ENCODE results near the gene PYGB.

PYGB gene

DNA sequence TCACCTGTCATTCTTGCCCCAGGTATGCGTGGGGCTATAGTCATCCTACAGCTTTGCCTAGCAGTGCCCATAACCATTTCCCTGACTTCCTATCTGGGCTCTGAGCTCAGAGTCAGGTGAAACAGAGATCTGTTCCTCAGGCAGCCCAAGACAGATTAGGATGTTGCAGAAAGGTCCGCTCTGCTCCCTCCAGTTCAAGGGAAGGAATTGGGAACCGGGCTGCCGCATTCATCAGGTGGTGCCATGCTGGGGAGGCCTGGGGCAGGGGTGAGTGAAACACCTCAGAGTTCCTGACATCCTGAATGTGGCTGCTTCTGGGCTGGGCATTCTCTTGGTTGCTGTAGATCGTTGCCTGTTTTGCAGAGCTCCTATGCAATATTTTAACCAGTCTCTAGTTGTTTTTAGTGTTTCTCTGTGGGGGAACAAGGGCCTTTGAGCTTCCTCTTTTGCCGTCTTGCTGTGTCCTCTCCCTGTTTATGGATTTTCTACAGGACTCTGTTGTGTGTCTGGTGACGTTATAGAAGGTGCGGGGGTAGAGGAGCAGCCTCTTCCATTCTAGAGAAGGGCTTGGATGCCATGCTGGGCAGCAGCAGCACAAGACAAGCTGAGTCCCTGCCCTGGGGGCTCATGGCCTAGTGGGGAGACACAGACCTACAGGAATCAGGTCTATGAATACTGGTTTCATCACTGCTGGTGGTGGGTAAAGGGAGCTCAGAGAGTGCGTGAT, 43.2 kb upstream of the PYGB start:
- no peak for ATAC-seq
- TF ChIP-seq OSR1 (CRISPR knock-in tag; IDR thresholded peaks at IDR 0.05) (no peak), ZC3H10 (CRISPR knock-in tag; IDR thresholded peaks at IDR 0.05) (no peak), ARNTL (CRISPR knock-in tag; IDR thresholded peaks at IDR 0.05; ENCODE audit: borderline replicate concordance, low read depth) (no peak), GLIS3 (CRISPR knock-in tag; IDR thresholded peaks at IDR 0.05) (no peak), ZNF70 (CRISPR knock-in tag; IDR thresholded peaks at IDR 0.05) (no peak), ESRRG (CRISPR knock-in tag; IDR thresholded peaks at IDR 0.05) (no peak), PPARA (CRISPR knock-in tag; IDR thresholded peaks at IDR 0.05; ENCODE audit: borderline replicate concordance) (no peak)
- TF ChIP-seq, protein P1, sequence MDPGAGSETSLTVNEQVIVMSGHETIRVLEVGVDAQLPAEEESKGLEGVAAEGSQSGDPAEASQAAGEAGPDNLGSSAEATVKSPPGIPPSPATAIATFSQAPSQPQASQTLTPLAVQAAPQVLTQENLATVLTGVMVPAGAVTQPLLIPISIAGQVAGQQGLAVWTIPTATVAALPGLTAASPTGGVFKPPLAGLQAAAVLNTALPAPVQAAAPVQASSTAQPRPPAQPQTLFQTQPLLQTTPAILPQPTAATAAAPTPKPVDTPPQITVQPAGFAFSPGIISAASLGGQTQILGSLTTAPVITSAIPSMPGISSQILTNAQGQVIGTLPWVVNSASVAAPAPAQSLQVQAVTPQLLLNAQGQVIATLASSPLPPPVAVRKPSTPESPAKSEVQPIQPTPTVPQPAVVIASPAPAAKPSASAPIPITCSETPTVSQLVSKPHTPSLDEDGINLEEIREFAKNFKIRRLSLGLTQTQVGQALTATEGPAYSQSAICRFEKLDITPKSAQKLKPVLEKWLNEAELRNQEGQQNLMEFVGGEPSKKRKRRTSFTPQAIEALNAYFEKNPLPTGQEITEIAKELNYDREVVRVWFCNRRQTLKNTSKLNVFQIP (CRISPR knock-in tag; IDR thresholded peaks at IDR 0.05; ENCODE audit: borderline replicate concordance, low read depth): no peak
- TF ChIP-seq, protein P2, sequence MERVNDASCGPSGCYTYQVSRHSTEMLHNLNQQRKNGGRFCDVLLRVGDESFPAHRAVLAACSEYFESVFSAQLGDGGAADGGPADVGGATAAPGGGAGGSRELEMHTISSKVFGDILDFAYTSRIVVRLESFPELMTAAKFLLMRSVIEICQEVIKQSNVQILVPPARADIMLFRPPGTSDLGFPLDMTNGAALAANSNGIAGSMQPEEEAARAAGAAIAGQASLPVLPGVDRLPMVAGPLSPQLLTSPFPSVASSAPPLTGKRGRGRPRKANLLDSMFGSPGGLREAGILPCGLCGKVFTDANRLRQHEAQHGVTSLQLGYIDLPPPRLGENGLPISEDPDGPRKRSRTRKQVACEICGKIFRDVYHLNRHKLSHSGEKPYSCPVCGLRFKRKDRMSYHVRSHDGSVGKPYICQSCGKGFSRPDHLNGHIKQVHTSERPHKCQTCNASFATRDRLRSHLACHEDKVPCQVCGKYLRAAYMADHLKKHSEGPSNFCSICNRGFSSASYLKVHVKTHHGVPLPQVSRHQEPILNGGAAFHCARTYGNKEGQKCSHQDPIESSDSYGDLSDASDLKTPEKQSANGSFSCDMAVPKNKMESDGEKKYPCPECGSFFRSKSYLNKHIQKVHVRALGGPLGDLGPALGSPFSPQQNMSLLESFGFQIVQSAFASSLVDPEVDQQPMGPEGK (CRISPR knock-in tag; IDR thresholded peaks at IDR 0.05; ENCODE audit: borderline replicate concordance): no peak

DNA sequence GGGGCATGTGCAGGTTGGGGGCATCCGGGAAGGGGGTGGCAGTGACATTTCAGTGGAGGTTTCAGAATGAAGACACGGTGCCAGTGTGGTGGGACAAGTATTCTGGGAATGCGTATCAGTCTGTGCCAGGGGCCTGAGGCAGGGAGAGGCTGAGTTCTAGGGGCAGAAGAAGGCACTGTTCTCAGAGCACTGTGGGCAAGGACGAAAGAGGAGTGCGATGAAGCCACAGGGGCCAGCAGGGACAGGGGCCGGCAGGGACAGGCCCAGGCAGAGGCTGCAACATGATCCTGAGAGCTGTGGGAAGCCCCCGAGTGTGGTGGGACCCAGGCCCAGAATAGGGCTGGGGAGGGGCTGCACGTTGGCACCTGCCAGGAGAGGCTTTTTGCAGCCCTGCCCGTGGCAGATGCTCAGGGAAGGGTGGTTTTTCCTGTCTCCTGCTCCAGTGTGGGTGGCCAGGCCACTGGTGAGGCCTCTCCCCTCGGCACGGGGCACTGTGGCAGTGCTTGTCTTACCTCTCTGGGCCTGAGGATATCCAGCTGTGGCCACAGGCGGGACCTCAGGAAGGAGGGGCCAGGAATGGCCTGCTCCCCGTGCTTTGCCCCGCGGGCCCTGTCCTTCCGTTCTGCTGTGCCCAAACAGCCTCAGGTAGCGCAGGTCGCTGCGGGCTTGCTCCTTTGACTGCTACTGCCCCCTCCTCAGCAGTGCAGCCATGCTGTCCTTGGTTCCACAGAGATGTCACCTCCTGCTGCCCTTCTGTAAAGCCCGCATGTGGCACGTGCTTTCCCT, 42.4 kb upstream of the PYGB start:
- TF ChIP-seq GLIS3 (CRISPR knock-in tag; IDR thresholded peaks at IDR 0.05) (no peak), ISL1 (CRISPR knock-in tag; IDR thresholded peaks at IDR 0.05) (no peak), RARB (CRISPR knock-in tag; IDR thresholded peaks at IDR 0.05) (no peak), ZNF565 (CRISPR knock-in tag; conservative IDR thresholded peaks at IDR 0.05; ENCODE audit: low read depth) (no peak), ZC3H10 (CRISPR knock-in tag; IDR thresholded peaks at IDR 0.05) (no peak), CSDC2 (CRISPR knock-in tag; IDR thresholded peaks at IDR 0.05) (no peak), ZNF70 (CRISPR knock-in tag; IDR thresholded peaks at IDR 0.05) (no peak), PPARA (CRISPR knock-in tag; IDR thresholded peaks at IDR 0.05; ENCODE audit: borderline replicate concordance) (no peak), ZNF8 (CRISPR knock-in tag; IDR thresholded peaks at IDR 0.05) (no peak), TCF4 (CRISPR knock-in tag; IDR thresholded peaks at IDR 0.05; ENCODE audit: borderline replicate concordance) (no peak), BACH2 (CRISPR knock-in tag; IDR thresholded peaks at IDR 0.05; ENCODE audit: borderline replicate concordance) (no peak), OSR1 (CRISPR knock-in tag; IDR thresholded peaks at IDR 0.05) (no peak)
- TF ChIP-seq, protein P2 (CRISPR knock-in tag; IDR thresholded peaks at IDR 0.05; ENCODE audit: borderline replicate concordance): no peak
- TF ChIP-seq, protein P1 (CRISPR knock-in tag; IDR thresholded peaks at IDR 0.05; ENCODE audit: borderline replicate concordance, low read depth): no peak
- TF ChIP-seq, protein P3, sequence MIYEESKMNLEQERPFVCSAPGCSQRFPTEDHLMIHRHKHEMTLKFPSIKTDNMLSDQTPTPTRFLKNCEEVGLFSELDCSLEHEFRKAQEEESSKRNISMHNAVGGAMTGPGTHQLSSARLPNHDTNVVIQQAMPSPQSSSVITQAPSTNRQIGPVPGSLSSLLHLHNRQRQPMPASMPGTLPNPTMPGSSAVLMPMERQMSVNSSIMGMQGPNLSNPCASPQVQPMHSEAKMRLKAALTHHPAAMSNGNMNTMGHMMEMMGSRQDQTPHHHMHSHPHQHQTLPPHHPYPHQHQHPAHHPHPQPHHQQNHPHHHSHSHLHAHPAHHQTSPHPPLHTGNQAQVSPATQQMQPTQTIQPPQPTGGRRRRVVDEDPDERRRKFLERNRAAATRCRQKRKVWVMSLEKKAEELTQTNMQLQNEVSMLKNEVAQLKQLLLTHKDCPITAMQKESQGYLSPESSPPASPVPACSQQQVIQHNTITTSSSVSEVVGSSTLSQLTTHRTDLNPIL (CRISPR knock-in tag; IDR thresholded peaks at IDR 0.05; ENCODE audit: low read depth): no peak
- TF ChIP-seq, protein P4, sequence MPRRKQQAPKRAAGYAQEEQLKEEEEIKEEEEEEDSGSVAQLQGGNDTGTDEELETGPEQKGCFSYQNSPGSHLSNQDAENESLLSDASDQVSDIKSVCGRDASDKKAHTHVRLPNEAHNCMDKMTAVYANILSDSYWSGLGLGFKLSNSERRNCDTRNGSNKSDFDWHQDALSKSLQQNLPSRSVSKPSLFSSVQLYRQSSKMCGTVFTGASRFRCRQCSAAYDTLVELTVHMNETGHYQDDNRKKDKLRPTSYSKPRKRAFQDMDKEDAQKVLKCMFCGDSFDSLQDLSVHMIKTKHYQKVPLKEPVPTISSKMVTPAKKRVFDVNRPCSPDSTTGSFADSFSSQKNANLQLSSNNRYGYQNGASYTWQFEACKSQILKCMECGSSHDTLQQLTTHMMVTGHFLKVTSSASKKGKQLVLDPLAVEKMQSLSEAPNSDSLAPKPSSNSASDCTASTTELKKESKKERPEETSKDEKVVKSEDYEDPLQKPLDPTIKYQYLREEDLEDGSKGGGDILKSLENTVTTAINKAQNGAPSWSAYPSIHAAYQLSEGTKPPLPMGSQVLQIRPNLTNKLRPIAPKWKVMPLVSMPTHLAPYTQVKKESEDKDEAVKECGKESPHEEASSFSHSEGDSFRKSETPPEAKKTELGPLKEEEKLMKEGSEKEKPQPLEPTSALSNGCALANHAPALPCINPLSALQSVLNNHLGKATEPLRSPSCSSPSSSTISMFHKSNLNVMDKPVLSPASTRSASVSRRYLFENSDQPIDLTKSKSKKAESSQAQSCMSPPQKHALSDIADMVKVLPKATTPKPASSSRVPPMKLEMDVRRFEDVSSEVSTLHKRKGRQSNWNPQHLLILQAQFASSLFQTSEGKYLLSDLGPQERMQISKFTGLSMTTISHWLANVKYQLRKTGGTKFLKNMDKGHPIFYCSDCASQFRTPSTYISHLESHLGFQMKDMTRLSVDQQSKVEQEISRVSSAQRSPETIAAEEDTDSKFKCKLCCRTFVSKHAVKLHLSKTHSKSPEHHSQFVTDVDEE (CRISPR knock-in tag; IDR thresholded peaks at IDR 0.05): no peak
- no peak for ATAC-seq
